Left cardiac atrium (tissue), 4 donors: ENCODE data around the gene OR1F1. TPM values are rescaled to one million over a fixed set of nuclear protein-coding genes. Genes with fewer than 3 reads are reported as not detected.
A peak's percentile ranks its signal among the peaks of the same experiment; 100 is the strongest.
"Not testable (repeated sequence)": the region's sequence is repeated elsewhere in the genome, so short reads cannot be mapped to it uniquely, and the experiment has no call there.

Experiments
- ATAC-seq, 2 donors: fragments of 200-7000 bp; cut with Tn5 transposase; one replicate each; pipeline ENCODE4 v1.9.1; 2020; ENCODE audit warnings: mild to moderate bottlenecking in 2 of 2, moderate library complexity in 2 of 2
- DNase-seq: peaks from one replicate; pipeline ENCODE4 v3.0.0-alpha.2; 2020
- intact Hi-C, 2 donors: fragments of 100-400 bp; cut with DNase I; formaldehyde crosslinking; loops; one replicate each; pipeline versions ENCODE4 v1.14.1 to v1.15.1; 2022 to 2023
- long read RNA-seq: library from polyadenylated mRNA; unstranded; transcript quantifications from one replicate; pipeline ENCODE4 v2.0.0, GENCODE V29; 2021
- total RNA-seq, 2 donors: library from RNA; stranded (reverse); fragmentation: NEBNext Ultra II Directional; extraction: Animal tissue kit (Norgen Biotek cat#: 25700); gene quantifications; one replicate each; pipeline ENCODE4 v1.2.1, GENCODE V29; 2021
- donor health status: DM: no; HTN: yes; CAD: no.
- donor health status: DM: no; HTN: yes; CAD: no; lungs with severe emphysema.
- donor health status: DM: yes; HTN: yes; CAD: no.
- donor health status: Dilated cardiomyopathy.

Gene OR1F1
- not detected for total RNA-seq
- long read RNA-seq, result 0 reads

DNA sequence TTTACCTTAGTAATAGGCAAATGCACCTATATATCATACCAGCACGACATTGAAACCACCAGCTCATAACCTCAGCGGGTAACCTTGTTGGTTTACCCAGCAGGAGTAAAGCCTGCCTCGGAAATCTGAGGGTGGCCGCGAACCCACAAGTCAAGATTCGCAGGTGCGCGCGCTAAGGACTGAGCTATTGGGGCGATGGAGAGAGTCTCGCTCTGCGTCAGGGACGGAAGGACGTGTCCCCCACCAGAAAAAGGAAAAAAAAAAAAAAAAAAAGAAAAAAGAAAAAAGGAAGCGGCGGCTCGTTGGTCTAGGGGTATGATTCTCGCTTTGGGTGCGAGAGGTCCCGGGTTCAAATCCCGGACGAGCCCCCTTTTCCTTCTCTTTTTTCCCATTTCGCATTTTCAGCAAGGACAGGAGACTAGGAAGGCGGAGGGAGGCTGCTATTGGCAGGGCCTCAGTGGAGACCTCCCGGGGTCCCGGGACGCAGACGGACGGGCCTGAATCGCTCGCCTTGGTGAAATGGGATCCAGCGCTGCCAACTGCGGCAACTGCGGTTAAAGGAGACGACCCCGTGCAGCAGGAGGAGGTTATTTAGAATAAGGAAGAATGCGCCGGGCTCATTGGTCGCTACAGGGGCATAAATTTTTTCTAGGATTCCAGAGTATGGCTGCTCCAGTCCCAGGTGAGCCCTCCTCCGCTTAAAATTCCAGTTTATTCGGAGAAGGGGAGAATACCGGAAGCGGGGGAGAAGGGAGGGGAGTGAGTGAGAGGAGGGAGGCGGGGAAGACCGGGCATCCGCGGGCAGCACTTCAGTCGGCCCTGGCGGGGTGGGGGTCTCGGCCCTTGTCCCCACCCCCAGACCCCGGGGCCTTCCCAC, at the start of gene OR1F1:
Gene OR1F1 (plus strand): TSS at position 407 of the 877 bp plus-strand sequence.
- ATAC-seq (peak in 1 of 2 donors; percentile 16), DNase-seq (no peak)
- intact Hi-C loops, result no loop called here

DNA sequence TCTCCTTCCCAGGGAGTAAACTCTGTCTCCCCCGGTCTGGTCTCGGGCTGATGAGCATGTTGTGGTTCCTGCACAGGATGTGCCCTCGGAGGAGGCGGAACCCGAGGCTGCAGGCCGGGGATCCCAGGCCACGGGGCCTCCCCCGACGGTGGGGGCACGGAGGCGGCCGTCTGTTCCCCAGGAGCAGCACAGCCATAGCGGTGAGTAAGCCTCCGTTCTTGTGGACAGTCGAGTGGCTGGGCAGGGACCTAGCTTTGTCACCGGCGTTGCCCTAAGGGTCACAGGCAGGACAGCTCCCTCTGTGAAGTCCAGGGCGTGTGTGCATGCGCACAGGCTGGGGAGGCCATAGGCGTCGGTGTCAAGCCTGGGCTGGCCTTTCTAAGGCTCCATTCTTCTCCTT, 49.7 kb upstream of the OR1F1 start:
- no peak for ATAC-seq

DNA sequence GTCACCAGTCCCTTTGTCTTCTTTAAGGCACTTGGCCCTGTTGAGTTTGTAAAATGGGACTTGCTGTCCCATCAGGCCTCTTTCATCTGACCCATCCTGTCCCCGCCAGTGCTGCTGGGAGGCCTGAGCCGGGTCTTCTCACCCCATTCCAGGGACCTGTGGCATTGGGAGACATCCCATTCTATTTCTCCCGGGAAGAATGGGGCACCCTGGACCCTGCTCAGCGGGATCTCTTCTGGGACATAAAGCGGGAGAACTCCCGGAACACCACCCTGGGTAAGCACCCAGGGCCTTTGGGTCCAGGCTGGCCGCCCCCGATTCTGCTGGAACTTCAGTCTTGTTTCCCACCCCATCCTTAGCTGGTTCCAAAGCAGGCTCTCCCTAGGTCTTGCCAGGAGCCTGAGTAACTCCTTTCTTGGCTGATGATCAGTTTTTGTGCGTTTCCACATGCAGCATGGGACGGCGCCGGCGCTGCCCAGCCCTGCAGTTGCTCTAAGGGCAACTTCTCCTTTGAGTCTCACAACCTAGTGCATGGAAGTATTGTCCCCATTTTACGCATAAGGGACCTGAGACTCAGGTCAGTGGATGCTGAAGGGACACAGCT, 49.1 kb upstream of the OR1F1 start:
- ATAC-seq (no peak), DNase-seq (peak; percentile 13)
- intact Hi-C loops, result no loop called here

More for the DNA sequence above, 49.7 kb upstream of the OR1F1 start:
- intact Hi-C loops, result no loop called here
- peak; percentile 14 for DNase-seq

DNA sequence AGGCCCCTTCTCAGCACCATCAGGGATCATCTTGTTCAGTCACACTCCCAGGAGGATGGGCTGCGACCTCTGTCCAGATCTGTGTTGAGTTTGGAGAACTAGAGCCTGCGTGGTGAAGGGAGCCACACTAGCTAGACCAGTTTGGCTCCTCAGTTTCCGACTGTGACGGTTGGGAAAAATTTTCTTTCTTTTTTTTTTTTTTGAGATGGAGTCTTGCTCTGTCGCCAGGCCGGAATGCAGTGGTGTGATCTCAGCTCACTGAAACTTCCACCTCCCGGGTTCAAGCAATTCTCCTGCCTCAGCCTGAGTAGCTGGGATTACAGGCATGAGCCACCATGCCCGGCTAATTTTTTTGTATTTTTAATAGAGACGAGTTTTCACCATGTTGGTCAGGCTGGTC, 48.4 kb upstream of the OR1F1 start:
- ATAC-seq, DNase-seq, intact Hi-C loops: not testable (repeated sequence)

DNA sequence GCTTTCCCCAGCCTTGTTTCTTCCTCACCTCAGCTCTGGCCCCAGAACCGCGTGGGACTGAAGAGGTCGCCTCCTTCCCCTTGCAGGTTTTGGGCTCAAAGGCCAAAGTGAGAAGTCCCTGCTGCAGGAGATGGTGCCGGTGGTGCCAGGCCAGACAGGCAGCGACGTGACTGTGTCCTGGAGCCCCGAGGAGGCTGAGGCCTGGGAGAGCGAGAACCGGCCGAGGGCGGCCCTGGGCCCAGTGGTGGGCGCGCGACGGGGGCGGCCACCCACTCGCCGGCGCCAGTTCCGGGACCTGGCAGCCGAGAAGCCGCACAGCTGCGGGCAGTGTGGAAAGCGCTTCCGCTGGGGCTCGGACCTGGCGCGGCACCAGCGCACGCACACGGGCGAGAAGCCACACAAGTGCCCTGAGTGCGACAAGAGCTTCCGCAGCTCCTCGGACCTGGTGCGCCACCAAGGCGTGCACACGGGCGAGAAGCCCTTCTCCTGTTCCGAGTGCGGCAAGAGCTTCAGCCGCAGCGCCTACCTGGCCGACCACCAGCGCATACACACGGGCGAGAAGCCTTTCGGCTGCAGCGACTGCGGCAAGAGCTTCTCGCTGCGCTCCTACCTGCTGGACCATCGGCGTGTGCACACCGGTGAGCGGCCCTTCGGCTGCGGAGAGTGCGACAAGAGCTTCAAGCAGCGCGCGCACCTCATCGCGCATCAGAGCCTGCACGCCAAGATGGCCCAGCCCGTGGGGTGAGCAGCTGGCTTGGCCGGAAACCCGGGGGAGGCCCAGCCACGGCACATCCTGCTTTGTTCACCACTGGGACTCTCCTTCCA, 47.2 kb upstream of the OR1F1 start:
- intact Hi-C loops, result no loop called here
- DNase-seq, result peak; percentile 25
- no peak for ATAC-seq

DNA sequence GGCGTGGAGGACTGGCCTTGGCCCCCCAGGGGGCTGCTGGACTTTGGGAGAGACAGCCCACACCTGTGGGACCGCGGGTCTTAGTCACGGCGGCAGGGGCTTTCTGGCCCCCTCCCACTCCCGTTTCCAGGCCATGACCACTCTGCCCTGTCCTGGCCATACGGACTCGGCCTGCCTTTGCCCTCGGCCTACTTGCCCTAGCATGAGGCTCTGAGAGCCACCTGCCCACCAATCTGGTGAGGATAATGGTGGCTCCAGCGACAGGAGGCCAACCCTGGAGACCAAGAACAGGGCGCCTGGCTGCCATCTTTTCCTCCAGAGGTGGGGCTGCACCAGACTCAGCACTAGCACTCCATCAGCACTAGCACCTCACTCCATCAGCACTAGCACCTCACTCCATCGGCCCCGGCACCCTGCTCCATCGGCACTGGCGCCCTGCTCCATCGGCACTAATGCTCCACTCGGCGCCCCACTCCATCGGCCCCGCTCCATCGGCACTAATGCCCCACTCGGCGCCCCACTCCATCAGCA, 46.2 kb upstream of the OR1F1 start:
- ATAC-seq, result no peak
- intact Hi-C loops, result no loop called here
- no peak for DNase-seq

DNA sequence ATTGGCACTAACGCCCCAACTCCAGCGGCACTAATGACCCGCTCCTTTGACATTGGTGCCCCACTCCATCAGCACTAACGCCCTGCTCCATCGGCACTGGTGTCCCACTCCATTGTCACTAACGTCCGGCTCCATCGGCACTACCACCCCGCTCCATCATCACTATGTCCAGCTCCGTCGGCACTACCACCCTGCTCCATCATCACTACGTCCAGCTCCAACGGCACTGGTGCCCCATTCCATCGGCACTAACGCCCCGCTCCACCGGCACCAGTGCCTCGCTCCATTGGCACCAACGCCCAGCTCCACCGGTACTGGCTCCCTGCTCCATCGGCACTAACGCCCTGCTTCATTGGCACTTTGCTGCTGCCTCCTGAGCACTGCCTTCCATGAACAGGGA, 45.7 kb upstream of the OR1F1 start:
- intact Hi-C loops, result no loop called here
- DNase-seq (peak; percentile 11), ATAC-seq (no peak)

DNA sequence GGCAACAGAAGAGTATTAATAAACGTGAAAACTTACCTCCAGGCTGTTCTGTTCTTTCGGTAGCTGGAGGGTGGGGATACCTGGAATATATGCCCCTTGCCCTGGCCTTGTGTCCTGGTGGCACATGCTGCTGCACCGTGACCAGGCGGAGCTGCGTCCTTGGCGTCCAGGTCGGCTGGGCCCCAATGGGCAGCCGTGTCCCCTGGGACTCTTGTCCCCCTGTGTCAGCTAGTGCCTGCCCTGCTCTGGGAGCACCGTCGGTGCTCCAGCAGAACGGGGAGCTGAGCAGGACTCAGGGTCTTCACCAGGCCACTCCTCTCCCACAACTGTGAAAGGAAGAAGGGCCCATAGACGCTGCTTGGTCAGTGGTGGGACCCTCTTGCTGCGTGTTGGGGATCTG, 45.2 kb upstream of the OR1F1 start:
- ATAC-seq, result no peak
- intact Hi-C loops, result no loop called here
- peak; percentile 13 for DNase-seq

DNA sequence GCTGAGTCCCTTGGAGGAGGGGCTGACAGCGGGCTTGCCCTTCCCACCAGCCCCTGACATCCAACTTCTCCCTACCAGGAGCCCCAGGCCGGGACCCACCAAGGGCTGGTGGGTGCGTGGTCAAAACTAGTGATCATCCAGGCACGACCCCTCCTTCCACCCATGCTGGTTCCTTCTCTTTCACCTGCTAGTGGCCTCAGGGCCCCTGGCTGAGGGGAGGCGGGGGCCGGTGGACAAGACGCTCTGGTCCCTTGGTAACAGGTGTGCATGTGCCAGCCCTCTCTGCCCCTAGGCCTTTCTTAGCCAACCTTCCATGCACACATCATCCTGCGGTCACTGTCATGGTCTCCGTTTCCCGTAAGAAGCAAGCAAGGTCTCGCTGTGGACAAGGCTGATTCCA, 44.8 kb upstream of the OR1F1 start:
- intact Hi-C loops, result no loop called here
- peak; percentile 17 for DNase-seq
- ATAC-seq, result no peak

DNA sequence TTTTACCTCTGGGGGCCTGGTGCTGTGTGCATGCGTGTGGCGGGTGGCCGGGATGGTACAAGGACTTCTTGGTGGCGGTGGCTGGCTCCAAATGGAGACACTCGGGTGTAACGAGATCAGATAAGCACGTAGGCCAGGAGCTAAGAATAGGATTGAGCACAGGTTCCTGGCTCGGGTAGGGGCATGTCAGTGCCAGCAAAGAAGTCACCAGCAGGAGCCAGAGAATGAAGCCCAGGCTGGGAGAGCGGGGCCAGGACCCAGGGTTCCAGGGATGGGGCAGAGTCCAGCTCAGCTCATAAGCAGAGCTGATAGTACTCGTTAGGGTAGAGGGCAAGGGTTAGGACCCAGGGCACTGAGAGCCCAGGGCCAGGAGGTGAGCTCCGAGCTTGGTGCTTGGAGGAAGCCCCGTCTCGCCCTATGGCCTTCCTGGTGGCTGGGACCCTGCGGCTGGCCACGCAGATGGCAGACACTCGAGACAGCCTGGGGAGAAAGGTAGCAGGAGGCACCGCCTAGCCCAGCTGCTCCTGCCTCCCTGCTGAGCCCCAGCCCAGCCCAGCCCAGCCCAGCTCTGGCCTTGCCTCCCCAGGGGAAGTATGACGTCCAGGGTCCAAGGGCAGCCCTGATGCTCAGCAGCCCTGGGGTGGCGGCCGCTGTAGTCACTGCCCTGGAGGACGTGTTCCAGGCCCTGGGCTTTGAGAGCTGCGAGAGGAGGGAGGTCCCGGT, 44.2 kb upstream of the OR1F1 start:
- DNase-seq (peak; percentile 50), ATAC-seq (peak; percentile 75 to 89)
- intact Hi-C loops, result no loop called here

DNA sequence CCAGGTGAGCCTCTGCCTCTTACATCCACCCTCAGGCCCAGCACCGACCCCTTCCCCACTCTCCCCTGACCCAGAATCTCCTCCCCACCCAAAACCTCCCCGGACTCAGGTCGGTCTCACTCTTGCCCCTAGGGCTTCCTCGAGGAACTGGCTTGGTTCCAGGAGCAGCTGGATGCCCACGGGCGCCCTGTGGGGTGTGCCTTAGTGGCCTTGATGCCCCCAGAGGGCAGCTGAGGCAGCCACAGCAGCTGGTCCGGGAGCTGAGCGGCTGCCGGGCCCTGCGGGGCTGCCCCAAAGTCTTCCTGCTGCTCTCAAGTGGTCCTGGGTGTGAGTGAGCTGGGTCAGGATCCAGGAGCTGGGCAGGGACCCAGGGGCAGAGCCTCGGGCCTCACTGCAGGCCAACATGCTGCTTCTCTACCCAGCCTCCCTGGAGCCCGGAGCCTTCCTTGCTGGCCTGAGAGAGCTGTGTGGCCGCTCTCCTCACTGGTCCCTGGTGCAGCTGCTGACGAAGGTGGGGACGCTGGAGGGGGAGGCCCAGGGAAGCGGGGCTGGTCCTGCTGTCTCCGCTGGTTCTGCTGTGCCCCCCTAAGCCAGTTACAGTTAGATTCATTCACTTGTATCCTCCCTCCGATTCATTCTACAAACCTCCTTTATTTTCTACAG, 43.6 kb upstream of the OR1F1 start:
- intact Hi-C loops, result no loop called here
- DNase-seq, result no peak
- ATAC-seq, result no peak

DNA sequence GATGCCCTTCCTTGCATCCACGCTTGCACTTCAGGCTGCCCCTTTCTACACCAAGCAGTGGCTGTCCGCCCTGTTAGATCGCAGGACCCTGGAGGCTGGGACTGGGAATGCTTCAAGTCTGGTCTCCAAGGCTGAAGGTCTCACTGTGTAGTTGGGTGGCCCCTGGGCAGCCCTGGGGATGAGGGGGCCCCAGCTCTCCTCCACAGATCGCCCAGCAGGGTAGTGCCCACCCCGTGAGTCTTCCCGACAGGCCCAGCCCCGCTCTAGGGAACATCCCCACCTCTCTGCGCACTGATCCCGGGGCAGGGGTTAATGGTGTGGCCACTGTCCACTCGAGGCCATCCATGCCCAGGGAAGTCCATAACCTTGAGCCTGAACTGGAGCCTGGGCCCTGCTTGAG, 42.9 kb upstream of the OR1F1 start:
- no peak for ATAC-seq
- intact Hi-C loops, result no loop called here
- peak; percentile 15 for DNase-seq

DNA sequence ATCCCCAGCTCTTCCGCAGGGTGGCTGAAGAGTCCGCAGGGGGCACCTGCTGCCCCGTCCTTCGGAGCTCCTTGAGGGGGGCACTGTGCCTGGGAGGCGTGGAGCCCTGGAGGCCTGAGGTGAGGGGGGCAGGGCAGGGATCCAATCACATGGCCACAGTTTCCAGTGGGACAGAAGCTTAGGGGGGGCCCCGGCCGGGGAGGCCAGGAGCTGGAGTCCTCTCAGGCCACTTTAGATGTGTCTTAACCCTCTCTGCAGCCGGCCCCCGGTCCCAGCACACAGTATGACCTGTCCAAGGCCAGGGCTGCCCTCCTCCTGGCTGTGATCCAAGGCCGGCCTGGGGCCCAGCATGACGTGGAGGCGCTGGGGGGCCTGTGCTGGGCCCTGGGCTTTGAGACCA, 42.3 kb upstream of the OR1F1 start:
- ATAC-seq (no peak), DNase-seq (peak; percentile 21)
- intact Hi-C loops, result no loop called here

DNA sequence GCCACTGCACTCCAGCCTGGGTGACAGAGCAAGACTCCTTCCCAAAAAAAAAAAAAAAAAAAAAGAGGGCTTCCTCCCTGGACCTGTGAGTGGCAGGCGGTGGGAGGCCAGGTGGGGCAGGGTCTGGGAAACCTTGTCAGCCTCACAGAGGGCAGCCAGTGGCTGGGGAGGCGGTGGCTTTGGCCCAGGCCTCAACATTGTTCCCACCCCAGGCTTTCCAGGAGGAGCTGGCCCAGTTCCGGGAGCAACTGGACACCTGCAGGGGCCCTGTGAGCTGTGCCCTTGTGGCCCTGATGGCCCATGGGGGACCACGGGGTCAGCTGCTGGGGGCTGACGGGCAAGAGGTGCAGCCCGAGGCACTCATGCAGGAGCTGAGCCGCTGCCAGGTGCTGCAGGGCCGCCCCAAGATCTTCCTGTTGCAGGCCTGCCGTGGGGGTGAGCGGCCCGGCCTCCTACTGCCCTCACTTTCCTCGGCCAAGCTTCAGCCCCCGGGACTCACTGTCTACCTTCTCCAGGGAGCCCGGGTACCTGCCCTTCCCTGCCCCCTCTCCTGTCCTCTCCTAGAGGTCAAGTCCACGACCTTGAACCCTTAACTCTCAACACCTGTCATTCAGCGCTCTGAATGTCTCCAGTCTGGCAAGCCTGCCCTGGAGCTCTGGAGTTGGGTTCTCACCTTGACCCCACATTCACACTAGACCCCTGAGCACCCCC, 40.8 kb upstream of the OR1F1 start:
- DNase-seq (peak; percentile 22), ATAC-seq (no peak)
- intact Hi-C loops, result no loop called here

DNA sequence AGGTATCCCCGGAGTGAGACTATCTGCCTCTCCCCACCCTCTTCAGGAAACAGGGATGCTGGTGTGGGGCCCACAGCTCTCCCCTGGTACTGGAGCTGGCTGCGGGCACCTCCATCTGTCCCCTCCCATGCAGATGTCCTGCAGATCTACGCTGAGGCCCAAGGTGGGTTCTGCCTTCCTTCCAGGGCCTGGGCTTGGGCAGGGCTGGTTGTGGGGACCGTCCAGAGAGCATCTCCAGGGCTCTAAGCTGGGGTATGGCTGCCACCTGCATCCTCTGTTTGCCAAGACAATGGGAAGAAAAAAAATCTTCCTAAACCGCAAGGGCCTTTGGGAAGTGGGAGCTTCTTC, 40.3 kb upstream of the OR1F1 start:
- intact Hi-C loops, result no loop called here
- ATAC-seq (no peak), DNase-seq (peak; percentile 17)

DNA sequence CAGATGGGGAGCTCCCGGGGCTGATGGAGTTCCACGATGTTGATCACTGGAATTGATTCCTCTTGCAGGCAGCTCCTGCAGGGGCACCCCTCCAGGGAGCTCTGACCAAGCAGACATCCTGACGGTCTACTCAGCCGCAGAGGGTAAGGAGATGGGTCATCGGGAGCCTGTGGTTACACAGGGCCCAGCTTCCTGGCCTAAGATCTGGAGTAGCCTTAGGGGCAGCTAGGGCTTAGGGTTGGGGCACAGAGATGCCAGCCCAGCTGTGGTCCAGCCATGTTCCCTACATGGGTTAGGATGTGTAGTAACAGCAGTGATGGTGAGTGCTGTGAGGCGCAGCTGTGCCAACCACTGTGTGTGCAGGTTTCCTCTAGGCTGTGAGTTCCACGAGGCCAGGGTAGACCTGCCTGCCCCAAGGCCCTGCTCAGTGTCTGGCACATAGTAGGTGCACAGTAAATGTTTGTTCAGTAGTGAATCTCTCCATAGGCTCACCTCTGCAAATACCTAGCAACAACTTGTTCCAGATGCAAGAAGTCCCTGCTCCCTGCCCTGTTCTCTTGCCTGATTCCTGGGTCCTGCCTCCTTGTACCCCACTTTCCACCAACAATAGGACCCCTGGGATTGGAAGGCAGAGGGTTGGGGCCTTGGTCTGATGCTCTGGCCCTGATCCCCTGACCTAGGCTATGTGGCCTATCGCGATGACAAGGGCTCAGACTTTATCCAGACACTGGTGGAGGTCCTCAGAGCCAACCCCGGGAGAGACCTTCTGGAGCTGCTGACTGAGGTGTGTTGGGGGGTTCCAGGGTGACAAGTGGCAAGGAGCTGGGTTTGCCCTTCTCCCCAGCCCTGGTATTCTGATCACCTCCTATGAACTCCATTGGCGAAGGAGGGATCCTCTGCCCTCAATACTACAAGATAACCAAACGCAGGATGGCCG, 39.5 kb upstream of the OR1F1 start:
- DNase-seq, result peak; percentile 17
- intact Hi-C loops, result no loop called here
- ATAC-seq, result no peak

DNA sequence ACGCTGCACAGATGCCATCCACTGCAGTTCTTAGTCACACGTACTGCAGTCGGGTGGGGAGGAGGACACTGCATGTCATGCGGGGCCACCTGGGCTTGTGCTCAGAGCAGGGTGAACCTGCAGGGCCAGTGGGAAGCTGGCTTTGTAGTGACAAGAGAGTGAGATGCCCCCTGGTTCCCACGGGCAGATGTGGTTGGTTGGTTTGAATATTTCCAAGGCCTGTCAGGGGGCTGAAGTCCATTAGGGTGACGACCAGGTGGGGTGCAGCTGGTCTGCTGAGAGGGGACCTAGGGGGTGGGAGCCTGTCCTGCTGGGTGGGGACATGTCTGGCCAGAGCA, 38.8 kb upstream of the OR1F1 start:
- no peak for ATAC-seq
- no peak for DNase-seq
- intact Hi-C loops, result no loop called here
